Neutrophil (primary cell): ENCODE data around the gene PRKAA1.

Experiments used
- H3K27ac ChIP-seq: fragments of 200-600 bp; sonication (generic); 2 replicates; pipeline ENCODE4 v1.5.1; 2016; ENCODE audit warnings: mild to moderate bottlenecking, moderate library complexity
- H3K27me3 ChIP-seq: fragments of 200-600 bp; sonication (generic); 2 replicates; pipeline ENCODE4 v1.6.0; 2016; ENCODE audit warnings: mild to moderate bottlenecking
- H3K36me3 ChIP-seq: fragments of 200-600 bp; sonication (generic); 2 replicates; pipeline ENCODE4 v1.5.1; 2017
- H3K4me1 ChIP-seq, 2 experiments: fragments of 200-600 bp in 1 of 2; sonication (generic) in 1 of 2; 1 replicate in 1 of 2; 2 replicates in 1 of 2; pipeline versions ENCODE4 v1.5.1 to v1.6.1; 2013 to 2016; ENCODE audit warnings: low read depth in 1 of 2, low read length in 1 of 2, mild to moderate bottlenecking in 1 of 2, moderate library complexity in 1 of 2; ENCODE audit not compliant: control insufficient read depth in 1 of 2, insufficient read depth in 1 of 2
- H3K4me3 ChIP-seq, 2 experiments: fragments of 200-600 bp in 1 of 2; sonication (generic) in 1 of 2; 1 replicate in 1 of 2; 2 replicates in 1 of 2; pipeline ENCODE4 v1.5.1; 2013 to 2016; ENCODE audit warnings: low read depth in 1 of 2, low read length in 1 of 2, mild to moderate bottlenecking in 1 of 2, moderate library complexity in 1 of 2
- H3K9me3 ChIP-seq: fragments of 200-600 bp; sonication (generic); 2 replicates; pipeline ENCODE4 v1.5.1; 2016
- TF ChIP-seq, protein P1 (sequence below): fragments of 200-600 bp; sonication (generic); IDR thresholded peaks from 2 replicates; pipeline ENCODE4 v1.5.1; 2016; ENCODE audit warnings: antibody characterized with exemption

Gene PRKAA1

DNA sequence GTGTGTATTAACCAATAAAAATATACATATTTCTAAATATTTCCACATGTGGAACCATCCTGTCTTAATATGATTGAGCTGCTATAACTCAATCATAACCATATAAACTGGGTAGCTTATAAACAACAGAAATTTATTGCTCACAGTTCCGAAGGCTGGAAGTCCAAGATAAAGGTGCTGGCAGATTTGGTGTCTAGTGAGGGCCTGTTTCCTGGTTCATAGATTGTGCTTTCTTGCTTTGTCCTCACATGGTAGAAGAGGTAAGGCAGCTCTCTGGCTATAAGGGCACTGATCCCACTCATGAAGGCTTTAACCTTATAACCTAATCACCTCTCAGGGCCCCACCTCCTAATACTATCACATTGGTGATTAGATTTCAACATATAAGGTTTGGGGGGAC lies 14.0 kb upstream of the PRKAA1 start:
- Histone ChIP-seq H3K36me3 (no peaks in the 10 kb centered on the region), H3K4me3 (no peak overlapping the region)
- TF ChIP-seq, protein P1, sequence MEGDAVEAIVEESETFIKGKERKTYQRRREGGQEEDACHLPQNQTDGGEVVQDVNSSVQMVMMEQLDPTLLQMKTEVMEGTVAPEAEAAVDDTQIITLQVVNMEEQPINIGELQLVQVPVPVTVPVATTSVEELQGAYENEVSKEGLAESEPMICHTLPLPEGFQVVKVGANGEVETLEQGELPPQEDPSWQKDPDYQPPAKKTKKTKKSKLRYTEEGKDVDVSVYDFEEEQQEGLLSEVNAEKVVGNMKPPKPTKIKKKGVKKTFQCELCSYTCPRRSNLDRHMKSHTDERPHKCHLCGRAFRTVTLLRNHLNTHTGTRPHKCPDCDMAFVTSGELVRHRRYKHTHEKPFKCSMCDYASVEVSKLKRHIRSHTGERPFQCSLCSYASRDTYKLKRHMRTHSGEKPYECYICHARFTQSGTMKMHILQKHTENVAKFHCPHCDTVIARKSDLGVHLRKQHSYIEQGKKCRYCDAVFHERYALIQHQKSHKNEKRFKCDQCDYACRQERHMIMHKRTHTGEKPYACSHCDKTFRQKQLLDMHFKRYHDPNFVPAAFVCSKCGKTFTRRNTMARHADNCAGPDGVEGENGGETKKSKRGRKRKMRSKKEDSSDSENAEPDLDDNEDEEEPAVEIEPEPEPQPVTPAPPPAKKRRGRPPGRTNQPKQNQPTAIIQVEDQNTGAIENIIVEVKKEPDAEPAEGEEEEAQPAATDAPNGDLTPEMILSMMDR: no peak

DNA sequence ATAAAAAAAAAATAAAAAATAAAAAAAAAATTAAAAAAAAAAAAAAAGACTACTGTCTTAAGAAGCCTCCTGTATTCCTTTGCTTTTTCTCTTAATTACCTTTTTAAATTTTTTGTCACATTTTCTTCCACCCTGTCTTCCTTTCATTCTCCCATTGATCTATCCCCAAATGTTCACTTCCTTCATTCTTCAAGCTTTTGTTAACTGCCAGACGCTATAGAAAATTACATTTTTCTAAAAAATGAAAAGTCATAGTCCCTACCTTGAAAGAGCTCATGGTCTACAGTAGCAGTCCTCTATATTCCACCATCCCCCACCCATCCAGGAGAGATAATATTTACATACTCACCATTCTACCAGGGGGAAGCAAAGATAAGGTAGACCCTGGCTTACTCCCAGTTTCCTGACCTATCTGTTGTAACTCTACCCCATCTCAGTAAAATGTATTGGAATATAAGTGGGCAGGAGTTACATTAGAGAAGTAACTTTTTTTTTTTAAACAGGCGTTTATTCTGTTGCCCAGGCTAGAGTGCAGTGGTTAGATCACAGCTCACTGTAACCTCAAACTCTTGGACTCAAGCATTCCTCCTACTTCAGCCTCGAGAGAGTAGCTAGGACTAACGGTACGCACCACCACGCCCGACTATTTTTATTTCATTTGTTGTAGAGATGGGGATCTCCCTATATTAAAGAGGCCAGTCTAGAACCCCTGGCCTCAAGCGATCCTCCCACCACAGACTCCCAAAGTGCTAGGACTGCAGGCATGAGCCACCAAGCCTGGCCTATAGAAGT lies 3.8 kb upstream of the PRKAA1 start:
- Histone ChIP-seq H3K27ac (no peak overlapping the region), H3K4me1 (peaks cover 2 to 11% of the 10 kb centered on the region in 2 experiments), H3K4me3 (no peak overlapping the region), H3K36me3 (no peaks in the 10 kb centered on the region), H3K9me3 (no peaks in the 10 kb centered on the region), H3K27me3 (no peaks in the 10 kb centered on the region)
- TF ChIP-seq, protein P1: no peak

More for the DNA sequence above, 14.0 kb upstream of the PRKAA1 start:
- H3K4me1 ChIP-seq: no peaks in the 10 kb centered on the region
- no peaks in the 10 kb centered on the region for H3K27me3 ChIP-seq
- no peak overlapping the region for H3K27ac ChIP-seq
- H3K9me3 ChIP-seq: no peaks in the 10 kb centered on the region

DNA sequence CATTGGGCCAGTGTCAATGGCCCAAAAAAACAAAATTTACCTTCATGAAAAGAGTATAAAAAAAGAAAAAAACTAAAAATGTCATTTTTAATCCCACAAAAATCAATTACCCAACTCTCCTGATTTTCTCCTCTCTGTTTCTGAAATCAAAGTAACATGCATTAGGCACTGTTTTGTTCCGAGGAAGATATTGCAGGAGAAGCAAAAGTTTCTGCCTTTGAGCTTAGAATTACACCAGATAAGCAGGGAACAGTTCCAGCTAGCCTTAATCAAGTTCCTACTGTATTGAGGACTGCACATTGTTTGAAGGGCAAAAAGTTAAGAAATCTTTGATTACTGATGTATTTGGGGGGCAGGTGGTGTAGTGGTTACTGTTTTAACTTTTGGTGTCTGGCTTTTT lies 1.1 kb upstream of the PRKAA1 start:
- H3K4me3 ChIP-seq: no peak overlapping the region
- H3K4me1 ChIP-seq: peaks cover 20 to 30% of the 10 kb centered on the region in 2 experiments
- no peaks in the 10 kb centered on the region for H3K36me3 ChIP-seq
- TF ChIP-seq, protein P1: no peak
- H3K27me3 ChIP-seq: no peaks in the 10 kb centered on the region
- H3K9me3 ChIP-seq: no peaks in the 10 kb centered on the region
- peak overlapping the region; percentile 2 for H3K27ac ChIP-seq

DNA sequence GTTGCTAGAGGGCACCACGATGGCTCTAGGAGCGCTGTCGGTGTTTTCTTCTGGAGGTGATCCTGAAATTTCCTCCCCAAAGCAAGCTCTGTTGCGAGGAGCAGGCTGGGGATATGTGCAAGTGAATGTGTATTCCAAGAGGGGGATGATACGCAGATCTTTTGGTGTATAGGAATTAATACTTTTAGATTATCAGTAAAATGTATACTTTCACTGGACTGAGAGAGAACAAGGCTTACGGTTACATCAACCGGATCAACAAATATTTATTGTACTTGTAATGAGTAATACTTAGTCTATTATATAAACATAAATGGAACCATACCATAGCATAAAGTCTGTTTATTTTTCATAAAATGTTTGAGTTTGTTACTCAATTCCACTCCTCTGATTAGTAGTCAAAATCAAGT lies 632 bp upstream of the PRKAA1 start:
- H3K4me3 ChIP-seq: peak overlapping the region; percentile 84 to 96
- H3K4me1 ChIP-seq: peaks cover 24 to 30% of the 10 kb centered on the region in 2 experiments
- H3K27ac ChIP-seq: peak overlapping the region; percentile 91
- H3K36me3 ChIP-seq: no peaks in the 10 kb centered on the region
- H3K9me3 ChIP-seq: no peaks in the 10 kb centered on the region
- TF ChIP-seq, protein P1: no peak
- H3K27me3 ChIP-seq: no peaks in the 10 kb centered on the region

DNA sequence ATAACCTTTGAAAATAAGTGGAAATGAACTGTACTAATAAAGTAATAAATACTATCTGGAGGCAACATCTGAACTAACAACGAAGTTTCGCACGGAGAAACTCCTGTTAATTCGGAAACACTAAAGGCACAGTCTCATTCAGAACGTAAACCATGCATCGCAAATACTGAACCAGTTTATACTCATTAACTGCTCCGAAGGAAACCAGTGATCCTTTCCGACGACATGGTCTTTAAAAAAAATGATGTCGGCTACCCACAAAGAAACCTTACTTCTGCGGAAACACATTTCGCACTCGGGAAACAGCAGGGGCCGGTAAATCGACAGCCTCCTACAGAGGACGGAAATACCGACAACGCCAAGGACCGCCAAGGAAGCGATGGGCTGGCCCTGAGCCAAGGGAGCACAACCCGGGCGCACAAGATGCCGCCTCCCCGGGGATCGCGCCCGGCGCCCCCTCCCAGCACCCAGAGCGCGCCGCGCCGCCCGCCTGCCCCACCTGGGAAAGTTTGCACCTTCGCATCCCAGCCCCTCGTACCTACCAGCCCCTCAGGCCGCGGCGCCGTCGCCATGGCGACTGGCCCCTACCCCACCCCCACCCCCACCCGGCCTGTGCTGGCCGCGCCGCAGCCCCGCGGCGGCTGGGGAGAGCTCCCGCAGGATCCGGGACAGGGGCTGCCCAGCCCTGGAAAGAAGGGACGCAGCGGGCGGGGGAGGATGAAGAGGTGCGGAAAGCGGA lies 732 bp downstream of the PRKAA1 start:
- Histone ChIP-seq H3K36me3 (no peaks in the 10 kb centered on the region), H3K4me3 (peak overlapping the region; percentile 84 to 96), H3K9me3 (no peaks in the 10 kb centered on the region), H3K27ac (peak overlapping the region; percentile 91), H3K4me1 (peaks cover 34 to 39% of the 10 kb centered on the region in 2 experiments), H3K27me3 (no peaks in the 10 kb centered on the region)
- TF ChIP-seq, protein P1: no peak
